OCI-M2 (cell line): Measurements from ENCODE around the gene FITM1.

Experiments
- DNase-seq: peaks from one replicate; lab custom pipeline; 2025; ENCODE audit not compliant: unreplicated experiment; lab: John Stamatoyannopoulos, UW

Gene FITM1

DNA sequence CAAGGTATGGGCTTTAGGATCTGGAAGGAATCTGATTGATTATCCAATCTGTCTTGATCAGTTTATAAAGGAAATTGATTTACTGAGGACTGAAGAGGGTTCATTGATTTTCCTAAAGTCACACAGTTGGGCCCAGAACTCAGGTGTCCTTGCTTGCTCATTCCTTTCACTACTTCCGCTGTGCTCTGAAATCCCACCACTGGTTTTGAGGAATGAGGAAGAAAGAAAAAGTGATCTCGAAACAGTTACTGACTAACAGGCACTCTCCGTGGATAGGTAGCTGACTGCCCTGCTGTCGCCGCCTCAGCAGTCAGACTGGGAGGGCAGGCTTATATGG, at the start of gene FITM1:
TSS of gene FITM1 (plus strand) at position 280 of the 337 bp plus-strand sequence. CDS start 905 bp downstream, outside the sequence.
- DNase-seq: no peak

GRCh38 chr14:24080888-24081738, 49.3 kb upstream of the FITM1 start:
- no peak for DNase-seq

DNA sequence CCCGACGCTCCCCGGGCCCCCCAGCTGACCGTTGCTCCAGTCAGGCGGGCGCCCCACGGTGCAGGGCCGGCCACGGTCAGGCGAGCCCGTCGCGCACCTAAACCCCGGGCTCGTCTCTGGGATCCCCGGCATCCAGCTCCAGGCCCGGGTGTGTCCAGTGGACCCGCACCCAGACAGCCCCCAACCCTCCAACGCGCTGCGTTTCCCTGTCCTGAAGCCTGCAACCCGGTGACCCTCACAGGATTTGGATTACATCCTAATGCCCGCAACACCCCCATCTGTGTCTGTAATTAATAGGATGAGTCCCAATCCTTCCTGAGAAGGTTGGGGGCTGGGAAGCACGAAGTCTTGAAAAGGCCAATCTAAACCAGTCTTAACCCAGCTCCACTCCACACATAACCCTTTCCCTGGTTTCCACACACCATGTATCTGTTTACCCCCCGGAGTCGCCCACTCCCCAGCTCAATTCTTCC, 48.7 kb upstream of the FITM1 start:
- no peak for DNase-seq

DNA sequence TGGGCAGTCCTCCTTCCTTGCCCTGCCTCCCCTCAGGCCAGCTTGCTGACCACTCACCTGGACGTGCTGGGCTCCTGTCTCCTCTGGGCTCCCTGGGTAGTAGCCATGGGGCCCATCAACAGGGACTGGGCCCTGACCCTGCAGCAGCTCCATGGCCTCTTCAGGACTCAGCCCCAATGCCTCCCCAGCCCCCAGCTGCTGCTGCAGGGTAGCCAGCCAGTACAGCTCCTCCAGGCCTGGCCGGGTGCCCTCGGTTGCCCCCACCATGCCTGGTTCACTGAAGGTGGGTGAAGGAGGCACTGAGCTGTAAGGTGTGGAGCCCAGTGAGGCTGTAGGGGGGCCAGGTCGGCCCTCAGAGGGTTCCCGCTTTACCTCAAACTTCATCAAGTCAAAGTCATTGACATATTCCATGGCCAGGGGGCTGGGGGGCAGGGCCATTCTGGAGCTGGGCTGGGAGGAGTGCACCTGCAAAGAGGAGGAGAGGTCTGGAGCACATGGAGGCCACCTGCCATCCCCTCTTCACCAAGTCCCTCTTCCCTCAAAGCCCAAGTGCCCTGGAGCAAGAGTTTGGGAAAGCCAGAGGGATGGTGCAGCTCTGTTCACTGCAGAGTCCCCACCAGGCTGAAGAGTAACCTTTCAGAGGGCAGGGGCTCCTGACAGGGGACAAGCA, 47.9 kb upstream of the FITM1 start:
- DNase-seq: no peak

DNA sequence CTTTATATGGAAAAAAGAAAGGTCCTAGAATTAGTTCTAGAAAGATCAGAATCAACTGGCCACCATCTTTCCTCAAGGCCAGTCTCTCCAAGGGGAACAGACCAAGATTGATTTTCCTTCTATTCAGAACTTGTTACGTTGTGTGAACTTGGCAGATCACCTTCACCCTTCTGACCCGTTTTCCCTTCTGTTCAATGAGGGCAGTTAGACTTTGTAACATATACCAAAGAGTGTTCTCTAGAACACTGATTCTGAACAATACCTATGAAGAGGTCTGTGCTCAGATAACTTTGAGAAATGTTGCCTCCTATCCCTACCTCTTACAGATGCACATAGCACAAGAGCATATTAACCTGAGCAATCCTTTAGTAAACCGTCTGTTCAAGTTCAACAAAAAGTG, 47.0 kb upstream of the FITM1 start:
- no peak for DNase-seq

DNA sequence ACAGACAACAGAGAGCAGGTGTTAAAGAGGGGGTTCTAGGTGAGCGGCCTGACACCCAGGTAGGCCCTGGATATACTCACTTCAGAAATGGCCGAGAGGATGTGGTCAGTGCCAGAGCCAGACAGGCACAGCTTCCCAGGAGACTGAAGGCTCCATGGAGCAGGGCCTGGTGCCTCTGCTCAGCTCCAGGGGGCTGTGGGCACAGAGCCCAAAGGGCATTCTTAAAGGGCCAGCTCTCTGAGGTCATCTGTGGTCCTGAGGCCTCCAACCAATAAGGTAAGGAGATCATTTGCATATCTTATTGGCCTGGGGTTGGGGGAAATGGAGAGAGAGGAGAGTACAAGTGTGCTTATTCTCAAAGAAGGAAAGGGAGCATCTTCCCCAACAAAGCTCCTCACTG, 46.0 kb upstream of the FITM1 start:
- no peak for DNase-seq

DNA sequence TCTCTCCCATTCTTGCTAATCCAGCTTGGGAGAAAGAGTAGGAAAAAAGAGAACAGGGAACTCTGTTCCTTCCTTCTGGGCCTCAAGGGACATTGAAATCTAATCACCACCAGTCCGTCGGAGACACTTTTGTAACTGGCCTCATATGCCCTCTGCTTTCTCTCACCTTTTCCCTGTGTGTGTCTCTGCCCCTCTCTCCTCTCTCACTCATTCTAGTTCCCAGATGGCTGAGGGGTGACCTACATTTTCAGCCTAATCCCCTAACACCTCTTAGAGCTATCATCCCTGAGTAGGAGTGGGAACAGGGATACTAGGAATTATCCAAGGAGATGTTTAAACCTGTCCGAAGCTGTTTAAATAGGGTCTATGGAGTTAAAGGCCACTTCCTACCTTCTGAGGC, 45.2 kb upstream of the FITM1 start:
- DNase-seq: no peak

DNA sequence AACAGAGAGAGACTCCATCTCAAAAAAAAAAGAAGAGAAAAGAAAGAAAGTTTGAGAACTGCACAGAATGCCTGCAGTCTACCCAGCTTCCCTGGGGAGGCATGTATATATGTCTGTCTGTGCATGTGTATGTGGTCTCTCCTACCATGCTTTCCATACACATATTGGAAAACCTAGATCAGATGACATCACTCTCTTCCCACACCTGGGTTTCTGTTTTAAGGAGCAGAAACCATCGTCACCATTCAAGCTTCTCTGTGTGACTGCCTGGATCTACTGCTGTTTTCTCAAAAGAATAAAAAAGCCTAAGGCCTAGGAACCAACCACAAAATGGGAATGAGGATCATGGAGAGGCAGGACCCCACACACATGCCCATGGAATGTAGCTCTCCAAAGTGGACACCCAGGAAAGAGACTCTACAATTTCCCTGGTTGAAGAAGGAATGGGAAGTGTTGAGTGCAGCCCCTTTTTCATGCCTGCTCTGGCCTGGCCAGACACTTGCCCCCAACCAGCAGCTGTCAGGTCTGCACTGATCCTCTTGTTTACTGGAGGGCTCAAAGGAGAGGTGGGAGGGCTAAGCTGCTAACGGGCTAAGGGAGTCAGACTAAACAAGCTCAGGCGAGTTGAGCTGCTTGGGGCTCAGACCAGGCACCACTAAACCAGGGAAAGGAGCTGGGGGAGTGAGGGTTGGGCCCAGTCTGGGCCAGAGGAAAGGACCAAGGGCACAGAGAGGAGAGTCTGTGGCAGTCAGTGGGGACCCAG, 44.1 kb upstream of the FITM1 start:
- no peak for DNase-seq

- no peak for DNase-seq
Observed at GRCh38 chr14:24087004-24087403, 43.5 kb upstream of the FITM1 start.

- DNase-seq: no peak
Observed at GRCh38 chr14:24088095-24088494, 42.4 kb upstream of the FITM1 start.

DNA sequence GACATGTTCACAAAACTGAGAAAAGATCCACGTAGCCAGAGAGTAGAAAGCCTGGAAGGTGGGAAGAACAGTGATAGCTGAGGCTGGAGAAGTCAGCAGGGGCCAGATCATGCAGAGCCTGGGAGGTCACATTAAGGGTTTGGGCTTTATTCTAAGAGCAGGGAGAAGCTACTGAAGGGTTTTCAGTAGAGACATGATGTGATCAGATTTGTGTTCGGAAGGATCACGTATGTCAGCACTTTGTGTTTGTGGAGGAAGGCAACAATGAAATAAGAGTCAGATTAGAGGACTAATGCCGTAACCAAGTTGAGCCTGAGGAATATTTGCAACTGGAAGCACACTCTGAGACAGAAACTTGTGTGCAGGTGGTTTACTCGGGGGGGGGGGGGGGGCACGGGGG, 40.6 kb upstream of the FITM1 start:
- no peak for DNase-seq

DNA sequence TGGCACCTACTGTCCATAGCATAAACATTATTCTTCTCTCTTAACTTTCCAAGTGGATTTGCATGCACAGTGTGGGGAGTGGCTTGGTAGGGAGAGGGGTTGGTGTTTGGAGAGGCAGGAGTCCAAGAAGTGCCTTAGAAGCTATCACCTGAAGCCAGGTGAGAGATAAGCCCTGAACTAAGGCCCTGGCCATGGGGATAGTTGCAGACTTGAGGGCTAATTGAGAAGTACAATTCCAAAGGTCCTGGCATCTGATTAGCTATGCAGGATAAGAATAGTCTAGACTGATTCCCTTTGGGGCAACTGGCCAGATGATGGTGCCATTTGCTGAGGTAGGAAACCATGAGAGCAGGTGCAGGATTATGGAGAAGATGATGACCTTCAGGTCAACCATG, 38.4 kb upstream of the FITM1 start:
- DNase-seq: no peak

DNA sequence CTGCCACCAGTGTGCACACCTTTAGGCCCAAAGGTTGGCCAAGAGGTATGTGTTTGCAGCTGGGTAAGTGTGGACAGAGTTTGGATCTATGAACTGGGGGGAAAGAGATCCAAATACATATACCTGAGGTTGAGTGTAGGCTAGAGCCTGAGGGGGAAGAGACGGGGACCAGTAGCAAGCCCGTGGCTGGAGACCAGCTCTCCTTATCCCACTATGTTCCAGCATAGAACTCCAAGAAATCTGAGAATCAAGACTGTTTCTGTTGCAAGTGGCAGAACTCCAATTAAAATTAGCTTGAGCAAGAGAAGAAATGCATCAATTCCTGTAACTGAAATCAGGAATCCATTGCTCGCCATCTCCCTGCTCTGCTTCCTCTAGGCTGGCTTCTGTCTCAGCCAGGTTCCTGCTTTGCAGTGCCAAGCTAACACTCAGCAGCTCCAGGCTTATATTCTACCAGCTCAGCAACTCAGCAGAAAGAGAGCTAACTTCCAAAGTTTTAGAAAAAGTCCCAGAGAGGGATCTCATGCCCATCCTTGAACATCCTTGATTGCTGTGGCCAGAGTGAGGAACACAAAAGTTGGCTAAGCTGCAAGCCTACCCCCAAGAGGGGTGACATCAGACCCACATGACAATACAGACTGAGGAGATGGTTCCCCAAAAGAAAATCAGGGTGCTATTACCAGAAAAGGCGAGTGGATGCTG, 37.8 kb upstream of the FITM1 start:
- no peak for DNase-seq

DNA sequence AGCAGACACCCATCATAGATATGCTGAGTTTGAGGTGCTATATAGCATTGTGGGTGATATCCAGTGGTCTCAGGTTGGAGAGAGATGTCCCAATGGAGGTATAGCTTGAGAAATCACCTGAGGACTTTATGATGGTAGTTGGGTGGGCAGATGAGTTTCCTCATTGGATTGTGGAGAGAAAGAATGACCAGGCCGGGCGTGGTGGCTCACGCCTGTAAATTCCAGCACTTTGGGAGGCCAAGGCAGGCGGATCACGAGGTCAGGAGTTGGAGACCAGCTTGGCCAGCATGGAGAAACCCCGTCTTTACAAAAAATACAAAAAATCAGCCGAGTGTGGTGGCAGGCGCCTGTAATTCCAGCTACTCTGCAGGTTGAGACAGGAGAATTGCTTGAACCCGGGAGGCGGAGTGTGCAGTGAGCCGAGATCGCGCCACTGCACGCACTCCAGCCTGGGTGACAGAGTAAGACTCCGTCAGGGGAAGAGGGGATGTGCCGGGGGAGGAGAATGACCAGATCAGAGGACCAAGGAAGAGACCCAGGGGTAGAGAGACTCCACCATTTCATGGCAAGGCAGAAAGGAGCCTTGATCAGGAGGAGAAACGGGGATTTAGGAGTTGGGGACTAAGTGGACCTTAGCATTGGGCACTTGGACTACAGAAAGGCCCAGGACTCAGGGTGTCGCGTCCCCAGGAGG, 37.1 kb upstream of the FITM1 start:
- no peak for DNase-seq

GRCh38 chr14:24093901-24094840, 36.3 kb upstream of the FITM1 start, which contains the start of gene PCK2:
Gene PCK2, plus strand, starts transcription at chr14:24094311. Its CDS starts 95 bp downstream, at chr14:24094406.
- peak; percentile 60 for DNase-seq

GRCh38 chr14:24094841-24095270, 35.6 kb upstream of the FITM1 start:
- peak; percentile 51 for DNase-seq

DNA sequence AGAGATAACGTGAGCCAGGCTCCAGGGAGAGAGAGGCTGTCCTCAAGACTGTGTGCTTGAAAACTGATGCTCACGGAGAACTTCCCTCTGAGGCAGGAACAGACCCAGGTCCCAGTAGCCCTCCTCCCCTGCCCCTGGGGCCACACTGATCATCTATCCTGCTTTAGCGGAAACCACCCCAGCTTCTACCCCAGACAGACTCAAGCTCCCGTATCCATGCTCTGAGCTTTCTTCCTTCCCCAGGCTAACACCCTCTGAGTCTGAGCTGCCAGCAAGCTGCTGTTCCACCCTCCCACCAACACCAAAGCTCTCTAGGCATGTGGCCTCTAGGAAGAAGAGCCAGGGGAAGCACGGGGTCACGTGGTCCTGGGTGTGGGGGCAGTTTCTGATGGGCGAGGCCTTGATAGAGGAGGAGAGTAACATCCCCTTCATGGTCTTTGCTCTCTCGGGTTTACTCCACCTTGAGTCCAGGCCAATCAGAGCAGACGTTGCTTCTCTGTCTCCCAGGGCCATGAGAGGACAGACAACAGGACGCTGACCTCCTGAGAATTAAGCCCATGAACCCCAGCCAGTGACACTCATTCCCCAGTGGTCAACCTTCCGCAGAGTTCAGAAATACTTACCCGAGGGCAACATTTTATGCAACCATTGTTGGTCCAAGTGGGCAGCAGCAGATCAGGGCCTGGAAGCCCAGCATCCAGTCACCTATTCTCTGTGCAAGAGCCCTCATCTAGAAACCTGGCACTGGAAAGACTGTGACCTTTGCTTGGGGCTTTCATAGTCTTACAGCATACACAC, 35.0 kb upstream of the FITM1 start:
- DNase-seq: peak; percentile 64

GRCh38 chr14:24096545-24097181, 33.8 kb upstream of the FITM1 start:
- no peak for DNase-seq
